K562 (cell line): Measurements from ENCODE around the gene DEDD2. TPM values are rescaled to one million over a fixed set of nuclear protein-coding genes. Genes with fewer than 3 reads are reported as not detected.

Experiments
- ATAC-seq: fragments of 200-7000 bp; cut with Tn5 transposase; 3 replicates; pipeline ENCODE4 v1.9.1; 2020; ENCODE audit warnings: moderate library complexity
- BruUV-seq: library from RNA; stranded (reverse); fragments of 400-500 nt; replicated peaks from 2 replicates; lab custom pipeline; 2021; lab: Mats Ljungman, UMichigan
- CTCF ChIA-PET: fragments of 300-600 bp; formaldehyde crosslinking; extraction: SDS; loops from one replicate; lab custom pipeline; 2021; ENCODE audit warnings: low intra/inter-chr PET ratio; lab: Yijun Ruan, JAX
- POLR2A ChIA-PET: fragments of 300-600, 350-650 bp; sonication (Branson Sonifier 250); formaldehyde crosslinking; extraction: SDS; loops from one replicate; lab custom pipeline; 2021; ENCODE audit warnings: antibody characterized with exemption, inconsistent platforms; lab: Yijun Ruan, JAX
- DNase-seq, 4 experiments: peaks; one replicate each; pipeline versions ENCODE4 v3.0.0 to v3.0.0-alpha.2; 2011 to 2018; ENCODE audit warnings: low spot score in 3 of 4, mixed read lengths in 3 of 4; ENCODE audit errors: extremely low read depth in 1 of 4
- FAIRE-seq: peaks from 2 replicates; lab custom pipeline; 2011; peaks lifted over from hg19 to GRCh38; lab: Jason Lieb, UNC
- H2AFZ ChIP-seq: 2 replicates; pipeline ENCODE4 v1.6.0; 2011; ENCODE audit warnings: low read depth, low read length, control low read depth, inconsistent platforms
- H3K27ac ChIP-seq: fragments of 200-600 bp; 3 replicates; pipeline ENCODE4 v1.8.0; 2011; ENCODE audit warnings: low read depth, mild to moderate bottlenecking, control low read depth, inconsistent platforms, low read length, moderate library complexity, mixed read lengths; ENCODE audit errors: extremely low read depth
- H3K27me3 ChIP-seq, 2 experiments: fragments of 300-600 bp in 1 of 2; 2 replicates in 1 of 2; 3 replicates in 1 of 2; pipeline versions ENCODE4 v1.6.0 to v1.8.0; 2011; ENCODE audit warnings: inconsistent platforms in 2 of 2, low read length in 2 of 2, mild to moderate bottlenecking in 1 of 2, mixed read lengths in 1 of 2, moderate library complexity in 1 of 2; ENCODE audit not compliant: control insufficient read depth in 2 of 2, insufficient read depth in 2 of 2
- H3K36me3 ChIP-seq: fragments of 300-600 bp; 3 replicates; pipeline ENCODE4 v1.8.0; 2011; ENCODE audit warnings: mild to moderate bottlenecking, low read length, inconsistent platforms; ENCODE audit not compliant: control insufficient read depth, insufficient read depth
- H3K4me1 ChIP-seq, 2 experiments: fragments of 200-600 bp in 1 of 2; replicated peaks in 1 of 2; 2 replicates in 1 of 2; 3 replicates in 1 of 2; pipeline versions ENCODE4 v1.5.1 to v1.8.0; 2011; ENCODE audit warnings: inconsistent platforms in 2 of 2, low read length in 2 of 2, mild to moderate bottlenecking in 1 of 2, mixed read lengths in 1 of 2, moderate library complexity in 1 of 2; ENCODE audit not compliant: control insufficient read depth in 2 of 2, insufficient read depth in 2 of 2
- H3K4me2 ChIP-seq: 2 replicates; pipeline ENCODE4 v1.6.1; 2011; ENCODE audit warnings: low read length, control low read depth, inconsistent platforms, mixed read lengths; ENCODE audit not compliant: insufficient read depth
- H3K4me3 ChIP-seq: fragments of 200-600 bp; sonication (generic), shearing (Covaris generic); 2 replicates; pipeline ENCODE4 v1.5.1; 2016; ENCODE audit warnings: control low read depth, inconsistent platforms
- H3K79me2 ChIP-seq: fragments of 200-600 bp; 3 replicates; pipeline ENCODE4 v1.8.0; 2011; ENCODE audit warnings: low read length, inconsistent platforms; ENCODE audit not compliant: control insufficient read depth, insufficient read depth
- H3K9ac ChIP-seq, 2 experiments: 2 replicates each; pipeline versions ENCODE4 v1.6.0 to v1.6.1; 2011; ENCODE audit warnings: low read depth in 2 of 2, low read length in 2 of 2, control low read depth in 1 of 2, inconsistent platforms in 1 of 2, mild to moderate bottlenecking in 1 of 2, mixed read lengths in 1 of 2; ENCODE audit not compliant: insufficient read depth in 1 of 2
- H3K9me1 ChIP-seq: one replicate; pipeline ENCODE4 v1.6.0; 2011; ENCODE audit warnings: inconsistent platforms, mild to moderate bottlenecking, low read length, moderate library complexity; ENCODE audit not compliant: control insufficient read depth, insufficient read depth
- H3K9me3 ChIP-seq: replicated peaks from 2 replicates; pipeline ENCODE4 v1.5.1; 2011; ENCODE audit warnings: low read depth, low read length, inconsistent platforms; ENCODE audit not compliant: control insufficient read depth, insufficient read depth
- H4K20me1 ChIP-seq: replicated peaks from 2 replicates; pipeline ENCODE4 v1.6.1; 2011; ENCODE audit warnings: low read length, inconsistent platforms, mixed read lengths; ENCODE audit not compliant: control insufficient read depth, insufficient read depth
- BRF2 ChIP-seq: IDR thresholded peaks from 3 replicates; pipeline ENCODE4 v1.6.1; 2011; ENCODE audit warnings: borderline replicate concordance, mild to moderate bottlenecking; ENCODE audit not compliant: insufficient read length, insufficient read depth
- CHD1 ChIP-seq: fragments of 200-600 bp; sonication (generic); IDR thresholded peaks from one replicate; pipeline ENCODE4 v1.6.1; 2012; ENCODE audit warnings: mild to moderate bottlenecking, moderate library complexity, low read length, inconsistent platforms
- COPS2 ChIP-seq: fragments of 450-650 bp; conservative IDR thresholded peaks from 2 replicates; pipeline ENCODE4 v1.6.1; 2016; ENCODE audit warnings: mild to moderate bottlenecking, moderate library complexity
- ETV5 ChIP-seq: sonication (generic); formaldehyde crosslinking; IDR thresholded peaks from 2 replicates; pipeline ENCODE4 v1.4.0; 2020; ENCODE audit warnings: low read depth, mild to moderate bottlenecking, missing genetic modification reagents
- FOXP4 ChIP-seq: sonication (generic); formaldehyde crosslinking; IDR thresholded peaks from 2 replicates; pipeline ENCODE4 v1.8.0; 2022; ENCODE audit warnings: mild to moderate bottlenecking, missing genetic modification reagents, borderline replicate concordance
- MAX ChIP-seq: sonication (generic); formaldehyde crosslinking; IDR thresholded peaks from 2 replicates; pipeline ENCODE4 v1.9.0; 2022; ENCODE audit warnings: mild to moderate bottlenecking, missing genetic modification reagents
- MCM3 ChIP-seq: fragments of 450-650 bp; IDR thresholded peaks from 2 replicates; pipeline ENCODE4 v1.6.1; 2016
- PPARD ChIP-seq: fragments of 250-450 bp; sonication (Bioruptor Pico); IDR thresholded peaks from 2 replicates; pipeline ENCODE4 v1.8.0; 2022; ENCODE audit warnings: inconsistent platforms, mild to moderate bottlenecking, moderate library complexity
- SMAD1 ChIP-seq: fragments of 150-350 bp; IDR thresholded peaks from 2 replicates; pipeline ENCODE4 v1.6.1; 2014; ENCODE audit warnings: low read length, low read depth; ENCODE audit not compliant: partially characterized antibody
- SOX6 ChIP-seq: fragments of 450-650 bp; IDR thresholded peaks from 2 replicates; pipeline ENCODE4 v1.6.1; 2014; ENCODE audit warnings: mild to moderate bottlenecking
- TEAD4 ChIP-seq, 2 experiments: sonication (generic) in 1 of 2; formaldehyde crosslinking in 1 of 2; IDR thresholded peaks; 2 replicates each; pipeline versions ENCODE4 v1.6.1 to v1.8.0; 2012 to 2022; ENCODE audit warnings: borderline replicate concordance in 1 of 2, inconsistent platforms in 1 of 2, low read length in 1 of 2, mild to moderate bottlenecking in 1 of 2, missing genetic modification reagents in 1 of 2
- ZBTB33 ChIP-seq: sonication (generic); formaldehyde crosslinking; IDR thresholded peaks from 2 replicates; pipeline ENCODE4 v1.8.1; 2023; ENCODE audit warnings: mild to moderate bottlenecking, missing genetic modification reagents
- ZBTB43 ChIP-seq: sonication (generic); formaldehyde crosslinking; IDR thresholded peaks from 2 replicates; pipeline ENCODE4 v1.8.0; 2023; ENCODE audit warnings: mild to moderate bottlenecking, missing genetic modification reagents
- ZFPM2 ChIP-seq: fragments of 250-450 bp; sonication (Bioruptor Pico); IDR thresholded peaks from 2 replicates; pipeline ENCODE4 v1.5.1; 2022; ENCODE audit warnings: mild to moderate bottlenecking
- ZNF121 ChIP-seq: sonication (generic); formaldehyde crosslinking; conservative IDR thresholded peaks from 2 replicates; pipeline ENCODE4 v1.8.0; 2022; ENCODE audit warnings: missing genetic modification reagents
- ZNF212 ChIP-seq: fragments of 450-650 bp; formaldehyde crosslinking; IDR thresholded peaks from 2 replicates; pipeline ENCODE4 v1.4.0; 2020; ENCODE audit warnings: mild to moderate bottlenecking
- ZNF57 ChIP-seq: fragments of 450-650 bp; formaldehyde crosslinking; IDR thresholded peaks from 2 replicates; pipeline ENCODE4 v1.4.0; 2020; ENCODE audit warnings: mild to moderate bottlenecking, moderate library complexity
- ZNF717 ChIP-seq: fragments of 250-450 bp; sonication (Bioruptor Pico); IDR thresholded peaks from 2 replicates; pipeline ENCODE4 v1.5.0; 2021
- WGBS: fragments of 100-300 bp; shearing (Covaris generic); methylation state at CpG from one replicate; pipeline ENCODE4 v1.1.6; 2016; ENCODE audit warnings: low coverage, mixed read lengths; ENCODE audit not compliant: insufficient coverage; ENCODE audit errors: missing lambda C conversion rate; 5-methylcytosine and 5-hydroxymethylcytosine counted together
- in situ Hi-C: fragments of 300-500 bp; cut with MboI; formaldehyde crosslinking; loops from 4 replicates; pipeline ENCODE4 v1.15.0; 2018; ENCODE audit warnings: inconsistent platforms, mixed read lengths
- intact Hi-C: fragments of 100-400 bp; cut with micrococcal nuclease; formaldehyde crosslinking; loops from 2 replicates; pipeline ENCODE4 v1.14.2; 2022
- polyA plus RNA-seq, 8 experiments: library from polyadenylated mRNA; depleted of rRNA in 4 of 8; stranded (reverse) in 5 of 8; unstranded in 3 of 8; fragments of >200 nt; fragmentation: Nextera tagmentation in 2 of 8; fragmentation: Illumina TruSeq in 1 of 8; extraction: Ambion mirVana in 2 of 8; extraction: Trizol in 1 of 8; gene quantifications; 2 replicates each; pipeline versions ENCODE4 v1.2.1 to v1.2.3, GENCODE V29; 2011 to 2014; ENCODE audit warnings: inconsistent platforms in 1 of 8, missing spikeins in 1 of 8
- total RNA-seq, 7 experiments: library from RNA; depleted of rRNA in 6 of 7; stranded (reverse); fragments of >200 nt in 6 of 7; fragmentation: Illumina TruSeq in 2 of 7; extraction: Trizol in 2 of 7; gene quantifications; 2 replicates each; pipeline versions ENCODE4 v1.2.1 to v1.2.3, GENCODE V29; 2011 to 2021; ENCODE audit warnings: low replicate concordance in 1 of 7

Gene DEDD2
- total and polyA plus RNA-seq, 9 of the 15 experiments (the other 6 are each of a cell fraction or from before 2014, with no cell fraction given): 4.3 to 43.0 (median 29.2) TPM

- H3K79me2 ChIP-seq: no peaks in the 10 kb centered on the region
- H2AFZ ChIP-seq: no peak overlapping the region
- H4K20me1 ChIP-seq: no peaks in the 10 kb centered on the region
- no peaks in the 10 kb centered on the region for H3K9me1 ChIP-seq
- no TSS peak for BruUV-seq
- intact Hi-C loops: no loop called here
- no peak overlapping the region for H3K27ac ChIP-seq
- no peak for DNase-seq
- H3K27me3 ChIP-seq: no peaks in the 10 kb centered on the region
- no peak for FAIRE-seq
- no peak overlapping the region for H3K4me3 ChIP-seq
- H3K9ac ChIP-seq: no peak overlapping the region
- H3K36me3 ChIP-seq: no peaks in the 10 kb centered on the region
- no peaks in the 10 kb centered on the region for H3K9me3 ChIP-seq
- H3K4me1 ChIP-seq: peaks cover 0 to 11% of the 10 kb centered on the region in 2 experiments; a peak in 3 of 5 replicates
- no peak overlapping the region for H3K4me2 ChIP-seq
- 34% methylated on average over 3 of the region's 3 CpGs for WGBS
- no peak; the same call in 2 of the 3 replicates for ATAC-seq
- ChIA-PET POLR2A (no interaction called here), CTCF (no interaction called here)
- in situ Hi-C loops: no loop called here
- no peak for TF ChIP-seq ZNF717 (CRISPR knock-in tag)
- no peak for TF ChIP-seq FOXP4 (CRISPR knock-in tag)
- TF ChIP-seq ZBTB43 (CRISPR knock-in tag): no peak
- TF ChIP-seq ZFPM2 (CRISPR knock-in tag): no peak
- TF ChIP-seq TEAD4 (IDR thresholded peaks at IDR 0.05; ENCODE audit: low read length): no peak
- no peak for TF ChIP-seq TEAD4 (CRISPR knock-in tag; IDR thresholded peaks at IDR 0.05; ENCODE audit: borderline replicate concordance)
- no peak for TF ChIP-seq COPS2
- TF ChIP-seq ZNF212 (CRISPR knock-in tag): no peak
- TF ChIP-seq SMAD1: no peak
- TF ChIP-seq MAX: no peak
- no peak for TF ChIP-seq PPARD (CRISPR knock-in tag)
- TF ChIP-seq BRF2: no peak
- no peak for TF ChIP-seq ETV5 (CRISPR knock-in tag)
- no peak for TF ChIP-seq CHD1
- TF ChIP-seq ZBTB33 (CRISPR knock-in tag): no peak
- no peak for TF ChIP-seq ZNF57
- TF ChIP-seq ZNF121 (CRISPR knock-in tag): no peak
- TF ChIP-seq MCM3: no peak
- TF ChIP-seq SOX6: no peak
Measured at GRCh38 chr19:42261763-42262162, 44.3 kb upstream of the DEDD2 start.
